Measurements from ENCODE around the gene RDX. TPM values are rescaled to one million over a fixed set of nuclear protein-coding genes. Genes with fewer than 3 reads are reported as not detected.

Gene RDX
- total and polyA plus RNA-seq, 10 of the 15 experiments (the other 5 are each of a cell fraction or from before 2014, with no cell fraction given): 24.6 to 62.2 (median 47.8) TPM

DNA sequence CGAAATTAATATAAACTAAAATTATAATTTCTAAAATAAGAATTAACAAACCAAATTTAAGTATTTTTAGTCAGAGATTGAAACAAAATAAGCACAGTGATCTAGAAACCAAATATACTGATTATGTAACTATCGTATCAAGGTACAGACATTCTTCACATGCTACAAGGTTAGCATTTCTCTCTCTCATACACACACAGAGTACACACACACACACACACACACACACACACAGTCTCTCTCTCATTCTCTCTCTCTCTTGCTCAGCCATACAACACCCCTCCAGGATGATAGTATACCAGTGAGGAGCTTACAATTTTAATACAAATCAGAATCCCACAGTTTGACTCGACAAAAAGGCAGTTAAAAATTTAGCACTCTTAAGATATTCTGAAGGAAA, 66.0 kb downstream of the RDX start:
- Histone ChIP-seq H3K4me3 (no peak overlapping the region), H2AFZ (ENCODE audit: control insufficient read depth, low read depth, low read length) (no peak overlapping the region), H3K4me2 (ENCODE audit: control insufficient read depth, insufficient read depth) (no peak overlapping the region), H3K9me3 (replicated peaks; ENCODE audit: control insufficient read depth, insufficient read depth, low read length) (no peaks in the 10 kb centered on the region; the same call in 2 of the 3 replicates), H3K4me1 (ENCODE audit: control insufficient read depth, insufficient read depth, low read length) (no peaks in the 10 kb centered on the region), H3K36me3 (ENCODE audit: control insufficient read depth in 2 of 2, insufficient read depth in 2 of 2, low read length in 1 of 2) (peaks cover 0 to 25% of the 10 kb centered on the region in 2 experiments; a peak in 3 of 4 replicates), H3K9ac (ENCODE audit: control insufficient read depth, insufficient read depth, low read length) (no peak overlapping the region), H3K79me2 (ENCODE audit: control insufficient read depth, insufficient read depth, low read length) (no peaks in the 10 kb centered on the region), H3K27me3 (replicated peaks in 1 of 2; ENCODE audit: control insufficient read depth in 2 of 2, insufficient read depth in 2 of 2, low read length in 1 of 2) (no peaks in the 10 kb centered on the region), H4K20me1 (ENCODE audit: control insufficient read depth, insufficient read depth) (no peaks in the 10 kb centered on the region), H3K27ac (ENCODE audit: control insufficient read depth, insufficient read depth) (no peak overlapping the region)
- ATAC-seq: no peak
- CTCF ChIA-PET: interaction anchor here (0.7 to 1.8 kb wide), 3 partner anchors 29 to 1000 kb away, joined by 3 to 7 read pairs (median 3); no protein-coding TSS in a partner anchor
- 100% methylated on average over 3 of the region's 3 CpGs for WGBS (ENCODE audit: insufficient coverage, insufficient replicate concordance, low lambda C conversion rate, missing lambda C conversion rate)
- SMC1A ChIA-PET (ENCODE audit: uncharacterized antibody, unreplicated experiment): interaction anchor here (0.6 to 2.6 kb wide), 6 partner anchors 12 to 63 kb away, joined by 3 to 7 read pairs (median 3); no protein-coding TSS in a partner anchor
- FAIRE-seq: no peak
- POLR2A ChIA-PET: interaction anchor here (0.6 kb wide), 1 partner anchor 28 kb away, joined by 4 read pairs; no protein-coding TSS in a partner anchor
- DNase-seq (ENCODE audit: low read depth, low spot score): no peak
- no TSS peak for BruUV-seq (replicated peaks)
- intact Hi-C loops (cut with micrococcal nuclease; ENCODE audit: unreplicated experiment): no loop called here
- RAD21 ChIA-PET (ENCODE audit: unreplicated experiment): interaction anchor here (1.2 kb wide), 1 partner anchor 137 kb away, joined by 3 read pairs; no protein-coding TSS in a partner anchor
- in situ Hi-C loops (cut with MboI): no loop called here
- TF ChIP-seq JUNB (IDR thresholded peaks at IDR 0.05): no peak
- no peak for TF ChIP-seq TCF3 (IDR thresholded peaks at IDR 0.05; ENCODE audit: borderline replicate concordance, insufficient read depth, low read depth, low read length)
- TF ChIP-seq, protein P1, sequence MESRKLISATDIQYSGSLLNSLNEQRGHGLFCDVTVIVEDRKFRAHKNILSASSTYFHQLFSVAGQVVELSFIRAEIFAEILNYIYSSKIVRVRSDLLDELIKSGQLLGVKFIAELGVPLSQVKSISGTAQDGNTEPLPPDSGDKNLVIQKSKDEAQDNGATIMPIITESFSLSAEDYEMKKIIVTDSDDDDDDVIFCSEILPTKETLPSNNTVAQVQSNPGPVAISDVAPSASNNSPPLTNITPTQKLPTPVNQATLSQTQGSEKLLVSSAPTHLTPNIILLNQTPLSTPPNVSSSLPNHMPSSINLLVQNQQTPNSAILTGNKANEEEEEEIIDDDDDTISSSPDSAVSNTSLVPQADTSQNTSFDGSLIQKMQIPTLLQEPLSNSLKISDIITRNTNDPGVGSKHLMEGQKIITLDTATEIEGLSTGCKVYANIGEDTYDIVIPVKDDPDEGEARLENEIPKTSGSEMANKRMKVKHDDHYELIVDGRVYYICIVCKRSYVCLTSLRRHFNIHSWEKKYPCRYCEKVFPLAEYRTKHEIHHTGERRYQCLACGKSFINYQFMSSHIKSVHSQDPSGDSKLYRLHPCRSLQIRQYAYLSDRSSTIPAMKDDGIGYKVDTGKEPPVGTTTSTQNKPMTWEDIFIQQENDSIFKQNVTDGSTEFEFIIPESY (IDR thresholded peaks at IDR 0.05): no peak
- TF ChIP-seq, protein P2, sequence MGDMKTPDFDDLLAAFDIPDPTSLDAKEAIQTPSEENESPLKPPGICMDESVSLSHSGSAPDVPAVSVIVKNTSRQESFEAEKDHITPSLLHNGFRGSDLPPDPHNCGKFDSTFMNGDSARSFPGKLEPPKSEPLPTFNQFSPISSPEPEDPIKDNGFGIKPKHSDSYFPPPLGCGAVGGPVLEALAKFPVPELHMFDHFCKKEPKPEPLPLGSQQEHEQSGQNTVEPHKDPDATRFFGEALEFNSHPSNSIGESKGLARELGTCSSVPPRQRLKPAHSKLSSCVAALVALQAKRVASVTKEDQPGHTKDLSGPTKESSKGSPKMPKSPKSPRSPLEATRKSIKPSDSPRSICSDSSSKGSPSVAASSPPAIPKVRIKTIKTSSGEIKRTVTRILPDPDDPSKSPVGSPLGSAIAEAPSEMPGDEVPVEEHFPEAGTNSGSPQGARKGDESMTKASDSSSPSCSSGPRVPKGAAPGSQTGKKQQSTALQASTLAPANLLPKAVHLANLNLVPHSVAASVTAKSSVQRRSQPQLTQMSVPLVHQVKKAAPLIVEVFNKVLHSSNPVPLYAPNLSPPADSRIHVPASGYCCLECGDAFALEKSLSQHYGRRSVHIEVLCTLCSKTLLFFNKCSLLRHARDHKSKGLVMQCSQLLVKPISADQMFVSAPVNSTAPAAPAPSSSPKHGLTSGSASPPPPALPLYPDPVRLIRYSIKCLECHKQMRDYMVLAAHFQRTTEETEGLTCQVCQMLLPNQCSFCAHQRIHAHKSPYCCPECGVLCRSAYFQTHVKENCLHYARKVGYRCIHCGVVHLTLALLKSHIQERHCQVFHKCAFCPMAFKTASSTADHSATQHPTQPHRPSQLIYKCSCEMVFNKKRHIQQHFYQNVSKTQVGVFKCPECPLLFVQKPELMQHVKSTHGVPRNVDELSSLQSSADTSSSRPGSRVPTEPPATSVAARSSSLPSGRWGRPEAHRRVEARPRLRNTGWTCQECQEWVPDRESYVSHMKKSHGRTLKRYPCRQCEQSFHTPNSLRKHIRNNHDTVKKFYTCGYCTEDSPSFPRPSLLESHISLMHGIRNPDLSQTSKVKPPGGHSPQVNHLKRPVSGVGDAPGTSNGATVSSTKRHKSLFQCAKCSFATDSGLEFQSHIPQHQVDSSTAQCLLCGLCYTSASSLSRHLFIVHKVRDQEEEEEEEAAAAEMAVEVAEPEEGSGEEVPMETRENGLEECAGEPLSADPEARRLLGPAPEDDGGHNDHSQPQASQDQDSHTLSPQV (IDR thresholded peaks at IDR 0.05): no peak
- TF ChIP-seq, protein P3, sequence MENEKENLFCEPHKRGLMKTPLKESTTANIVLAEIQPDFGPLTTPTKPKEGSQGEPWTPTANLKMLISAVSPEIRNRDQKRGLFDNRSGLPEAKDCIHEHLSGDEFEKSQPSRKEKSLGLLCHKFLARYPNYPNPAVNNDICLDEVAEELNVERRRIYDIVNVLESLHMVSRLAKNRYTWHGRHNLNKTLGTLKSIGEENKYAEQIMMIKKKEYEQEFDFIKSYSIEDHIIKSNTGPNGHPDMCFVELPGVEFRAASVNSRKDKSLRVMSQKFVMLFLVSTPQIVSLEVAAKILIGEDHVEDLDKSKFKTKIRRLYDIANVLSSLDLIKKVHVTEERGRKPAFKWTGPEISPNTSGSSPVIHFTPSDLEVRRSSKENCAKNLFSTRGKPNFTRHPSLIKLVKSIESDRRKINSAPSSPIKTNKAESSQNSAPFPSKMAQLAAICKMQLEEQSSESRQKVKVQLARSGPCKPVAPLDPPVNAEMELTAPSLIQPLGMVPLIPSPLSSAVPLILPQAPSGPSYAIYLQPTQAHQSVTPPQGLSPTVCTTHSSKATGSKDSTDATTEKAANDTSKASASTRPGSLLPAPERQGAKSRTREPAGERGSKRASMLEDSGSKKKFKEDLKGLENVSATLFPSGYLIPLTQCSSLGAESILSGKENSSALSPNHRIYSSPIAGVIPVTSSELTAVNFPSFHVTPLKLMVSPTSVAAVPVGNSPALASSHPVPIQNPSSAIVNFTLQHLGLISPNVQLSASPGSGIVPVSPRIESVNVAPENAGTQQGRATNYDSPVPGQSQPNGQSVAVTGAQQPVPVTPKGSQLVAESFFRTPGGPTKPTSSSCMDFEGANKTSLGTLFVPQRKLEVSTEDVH (IDR thresholded peaks at IDR 0.05; ENCODE audit: low read depth, partially characterized antibody): no peak
- TF ChIP-seq, protein P4, sequence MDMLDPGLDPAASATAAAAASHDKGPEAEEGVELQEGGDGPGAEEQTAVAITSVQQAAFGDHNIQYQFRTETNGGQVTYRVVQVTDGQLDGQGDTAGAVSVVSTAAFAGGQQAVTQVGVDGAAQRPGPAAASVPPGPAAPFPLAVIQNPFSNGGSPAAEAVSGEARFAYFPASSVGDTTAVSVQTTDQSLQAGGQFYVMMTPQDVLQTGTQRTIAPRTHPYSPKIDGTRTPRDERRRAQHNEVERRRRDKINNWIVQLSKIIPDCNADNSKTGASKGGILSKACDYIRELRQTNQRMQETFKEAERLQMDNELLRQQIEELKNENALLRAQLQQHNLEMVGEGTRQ (IDR thresholded peaks at IDR 0.05; ENCODE audit: borderline replicate concordance, low read depth, low read length): no peak
